ENCODE results near the gene FAM200C. TPM values are rescaled to one million over a fixed set of nuclear protein-coding genes. Genes with fewer than 3 reads are reported as not detected.

Gene FAM200C
- total RNA-seq, 1 donor from 2014 or later: 37.6 TPM

Other genes starting within 250 kb of the FAM200C start
- gene FABP6, start 170.5 kb downstream of the FAM200C start, total RNA-seq: 1.4 TPM
- gene CCNJL, start 87.5 kb downstream of the FAM200C start, total RNA-seq: 0.78 TPM
- gene C1QTNF2, start 29.4 kb downstream of the FAM200C start, total RNA-seq: 3.1 TPM
- gene SLU7, start 19.0 kb upstream of the FAM200C start, total RNA-seq: 46.3 TPM
- 10.8 TPM for gene PTTG1, start 21.8 kb upstream of the FAM200C start, total RNA-seq